Endodermal cell (in vitro differentiated cells): ENCODE measurements around the gene GABBR1. TPM values are rescaled to one million over a fixed set of nuclear protein-coding genes. Genes with fewer than 3 reads are reported as not detected.

ENCODE experiments used
- DNase-seq: peaks from one replicate; pipeline ENCODE4 v3.0.0-alpha.2; 2017
- H3K27ac ChIP-seq: 2 replicates; pipeline ENCODE4 v1.5.1; 2013; ENCODE audit warnings: mild to moderate bottlenecking, low read depth, low read length, moderate library complexity
- H3K27me3 ChIP-seq: 2 replicates; pipeline ENCODE4 v1.6.1; 2013; ENCODE audit warnings: mild to moderate bottlenecking, low read length, moderate library complexity; ENCODE audit not compliant: insufficient read depth, control insufficient read depth, poor library complexity, severe bottlenecking
- H3K36me3 ChIP-seq: 2 replicates; pipeline ENCODE4 v1.7.0; 2013; ENCODE audit warnings: mild to moderate bottlenecking, low read length, moderate library complexity; ENCODE audit not compliant: control insufficient read depth, insufficient read depth
- H3K4me1 ChIP-seq: one replicate; pipeline ENCODE4 v1.7.0; 2013; ENCODE audit warnings: low read length; ENCODE audit not compliant: control insufficient read depth, insufficient read depth
- H3K4me3 ChIP-seq: 2 replicates; pipeline ENCODE4 v1.5.1; 2013; ENCODE audit warnings: mild to moderate bottlenecking, low read length, moderate library complexity
- H3K9ac ChIP-seq: 2 replicates; pipeline ENCODE4 v1.6.1; 2013; ENCODE audit warnings: mild to moderate bottlenecking, low read length, moderate library complexity; ENCODE audit not compliant: poor library complexity, severe bottlenecking; ENCODE audit errors: extremely low read depth
- H3K9me3 ChIP-seq: 2 replicates; pipeline ENCODE4 v1.6.1; 2013; ENCODE audit warnings: mild to moderate bottlenecking, low read length, moderate library complexity; ENCODE audit not compliant: control insufficient read depth
- H3K27ac Mint-ChIP-seq: 2 replicates; pipeline ENCODE4 v1.8.0; 2020; ENCODE audit warnings: mixed read lengths
- H3K27me3 Mint-ChIP-seq: 2 replicates; pipeline ENCODE4 v1.8.0; 2021; ENCODE audit warnings: mild to moderate bottlenecking, mixed read lengths; ENCODE audit not compliant: insufficient read depth
- H3K36me3 Mint-ChIP-seq: 2 replicates; pipeline ENCODE4 v1.8.0; 2020; ENCODE audit warnings: low read depth, mixed read lengths
- H3K4me1 Mint-ChIP-seq: 2 replicates; pipeline ENCODE4 v1.8.0; 2020; ENCODE audit warnings: mixed read lengths
- H3K4me3 Mint-ChIP-seq: 2 replicates; pipeline ENCODE4 v1.8.0; 2020; ENCODE audit warnings: mild to moderate bottlenecking, moderate library complexity, mixed read lengths
- H3K9me3 Mint-ChIP-seq: 2 replicates; pipeline ENCODE4 v1.8.0; 2020; ENCODE audit warnings: mild to moderate bottlenecking, mixed read lengths
- CTCF ChIP-seq: fragments of 200-600 bp; sonication (generic); conservative IDR thresholded peaks from 2 replicates; pipeline ENCODE4 v1.5.0; 2021; ENCODE audit warnings: antibody characterized with exemption, mild to moderate bottlenecking
- WGBS, 2 experiments: methylation state at CpG; one replicate each; pipeline versions ENCODE4 v1.1.5 to v1.1.7; 2013; ENCODE audit warnings: missing lambda C conversion rate in 2 of 2, mixed read lengths in 1 of 2; ENCODE audit not compliant: insufficient coverage in 1 of 2, insufficient read length in 1 of 2; 5-methylcytosine and 5-hydroxymethylcytosine counted together
- total RNA-seq, 2 donors: library from RNA; stranded (reverse); fragmentation: NEBNext Ultra II Directional in 1 of 2; extraction: Animal tissue kit (Norgen Biotek cat#: 25700) in 1 of 2; gene quantifications; 2 replicates in 1 of 2; 3 replicates in 1 of 2; pipeline ENCODE4 v1.2.1, GENCODE V29; 2021

GABBR1 gene
- total RNA-seq, 2 donors from 2014 or later: 81.8 to 99.1 TPM

- Histone ChIP-seq H3K9me3 (no peaks in the 10 kb centered on the region), H3K4me3 (no peak overlapping the region), H3K9ac (no peak overlapping the region), H3K27ac (no peak overlapping the region), H3K27me3 (no peaks in the 10 kb centered on the region), H3K36me3 (no peaks in the 10 kb centered on the region), H3K4me1 (no peaks in the 10 kb centered on the region)
- Mint-ChIP-seq H3K4me3 (no peak overlapping the region), H3K36me3 (no peaks in the 10 kb centered on the region), H3K4me1 (no peaks in the 10 kb centered on the region), H3K27me3 (peaks cover 5% of the 10 kb centered on the region), H3K27ac (no peak overlapping the region), H3K9me3 (no peaks in the 10 kb centered on the region)
- WGBS, 2 experiments: 77 to 87% methylated on average over 4 of the region's 4 CpGs
- TF ChIP-seq CTCF: no peak
- peak; percentile 48 for DNase-seq
Observed at GRCh38 chr6:29537714-29538403, 95.1 kb downstream of the GABBR1 start.

DNA sequence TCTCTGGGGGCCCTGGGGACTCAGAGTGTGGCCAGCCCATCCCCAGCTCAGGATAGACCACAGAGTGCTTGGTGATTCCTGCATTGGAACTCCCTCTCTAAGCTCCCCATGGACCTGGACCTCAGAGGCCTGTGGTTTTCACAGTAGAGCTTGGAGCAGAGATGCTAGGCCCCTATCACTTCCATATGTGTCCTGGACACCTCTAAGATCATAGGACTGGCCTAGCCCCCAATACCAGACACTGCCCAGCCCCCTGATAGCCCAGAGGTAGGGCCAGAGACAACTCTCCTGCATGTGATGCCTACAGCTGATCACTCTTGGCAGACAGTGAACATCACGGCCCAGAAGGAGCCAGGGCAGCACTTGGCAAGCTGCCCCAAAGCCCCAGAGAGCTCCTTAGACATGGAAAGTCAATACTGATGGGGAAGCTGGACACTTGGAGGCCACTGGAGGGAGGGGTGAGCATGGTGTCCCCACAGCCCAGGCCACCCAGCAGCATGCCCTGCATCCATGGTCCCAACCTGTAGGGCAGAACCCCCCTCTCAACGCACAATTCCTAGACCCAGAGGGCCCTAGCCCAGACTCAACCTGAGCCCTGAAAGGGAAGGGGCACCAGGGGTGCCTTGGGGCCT, 100.5 kb downstream of the GABBR1 start:
- Histone ChIP-seq H3K4me3 (no peak overlapping the region), H3K9me3 (no peaks in the 10 kb centered on the region), H3K36me3 (no peaks in the 10 kb centered on the region), H3K27ac (no peak overlapping the region), H3K9ac (no peak overlapping the region), H3K27me3 (no peaks in the 10 kb centered on the region), H3K4me1 (no peaks in the 10 kb centered on the region)
- peak; percentile 29 for DNase-seq
- Mint-ChIP-seq H3K36me3 (no peaks in the 10 kb centered on the region), H3K27me3 (no peaks in the 10 kb centered on the region), H3K4me3 (no peak overlapping the region), H3K9me3 (no peaks in the 10 kb centered on the region), H3K27ac (no peak overlapping the region), H3K4me1 (no peaks in the 10 kb centered on the region)
- 75 to 90% methylated on average over 2 of the region's 2 CpGs for WGBS, 2 experiments
- TF ChIP-seq CTCF: no peak

GRCh38 chr6:29531668-29532067, 101.3 kb downstream of the GABBR1 start:
- Mint-ChIP-seq H3K4me3 (no peak overlapping the region), H3K36me3 (no peaks in the 10 kb centered on the region), H3K27ac (no peak overlapping the region), H3K4me1 (no peaks in the 10 kb centered on the region), H3K9me3 (no peaks in the 10 kb centered on the region), H3K27me3 (peaks cover 1% of the 10 kb centered on the region)
- H3K27me3 ChIP-seq: no peaks in the 10 kb centered on the region
- no peak overlapping the region for H3K9ac ChIP-seq
- no peaks in the 10 kb centered on the region for H3K9me3 ChIP-seq
- 65% methylated on average over 2 to 3 of the region's 3 CpGs for WGBS, 2 experiments
- TF ChIP-seq CTCF: no peak
- no peak overlapping the region for H3K27ac ChIP-seq
- peak; percentile 35 for DNase-seq
- no peaks in the 10 kb centered on the region for H3K4me1 ChIP-seq
- H3K36me3 ChIP-seq: no peaks in the 10 kb centered on the region
- H3K4me3 ChIP-seq: no peak overlapping the region
